T-helper 1 cell treated with Interleukin-12 subunit alpha and Interleukin-12 subunit beta and Interleukin-4 antibody, amounts not matched to agents 30 ng/mL and 1 ng/mL, for 36 hours (primary cell): ENCODE results near the gene MISP. TPM values are rescaled to one million over a fixed set of nuclear protein-coding genes. Genes with fewer than 3 reads are reported as not detected.
"Not testable (repeated sequence)": the region's sequence is repeated elsewhere in the genome, so short reads cannot be mapped to it uniquely, and the experiment has no call there.

ENCODE experiments used
- intact Hi-C: fragments of 100-400 bp; cut with micrococcal nuclease; formaldehyde crosslinking; loops from one replicate; pipeline ENCODE4 v1.15.1; 2024
- total RNA-seq: library from RNA; stranded (reverse); gene quantifications from 2 replicates; pipeline ENCODE4 v1.2.3, GENCODE V29; 2022

Gene MISP
- total RNA-seq, 1 donor from 2014 or later = not detected

- intact Hi-C loops = no loop called here
Measured at GRCh38 chr19:725461-726089, 25.3 kb upstream of the MISP start.

DNA sequence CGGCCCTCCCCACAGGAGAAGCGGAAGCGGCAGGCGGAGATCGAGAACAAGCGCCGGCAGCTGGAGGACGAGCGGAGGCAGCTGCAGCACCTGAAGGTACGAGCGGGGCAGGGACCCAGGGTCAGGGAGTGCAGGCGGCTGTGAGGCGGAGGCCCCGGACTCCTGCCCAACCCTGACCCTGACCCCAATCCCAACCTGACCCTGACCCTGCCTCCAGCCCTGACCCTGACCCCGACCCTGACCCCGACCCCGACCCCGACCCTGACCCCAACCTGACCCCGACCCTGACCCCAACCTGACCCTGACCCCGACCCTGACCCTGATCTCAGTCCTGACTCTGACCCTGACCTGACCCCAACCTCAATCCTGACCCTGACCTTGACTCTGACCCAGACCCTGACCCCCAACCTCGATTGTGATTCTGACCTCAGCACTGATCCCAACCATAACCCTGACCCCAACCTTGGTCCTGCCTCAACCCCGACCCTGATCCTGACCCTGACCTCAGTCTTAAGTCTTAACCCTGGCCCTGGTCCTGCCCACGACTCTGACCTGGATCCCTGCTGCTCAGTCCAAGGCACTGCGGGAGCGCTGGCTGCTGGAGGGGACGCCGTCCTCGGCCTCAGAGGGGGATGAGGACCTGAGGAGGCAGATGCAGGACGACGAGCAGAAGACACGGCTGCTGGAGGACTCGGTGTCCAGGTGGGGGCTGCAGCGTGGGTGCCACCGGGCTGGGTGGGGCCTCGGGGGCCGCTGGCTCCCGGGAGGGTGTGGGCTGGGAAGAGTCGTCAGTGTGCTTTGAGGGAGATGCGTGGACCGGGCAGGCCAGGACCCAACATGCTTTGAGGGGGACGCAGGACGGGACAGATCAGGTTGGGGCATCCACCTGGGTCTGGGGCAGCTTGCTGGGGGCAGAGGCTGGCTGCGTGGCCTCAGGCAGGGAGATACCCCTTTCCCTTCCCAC, 23.6 kb upstream of the MISP start:
- intact Hi-C loops = no loop called here

DNA sequence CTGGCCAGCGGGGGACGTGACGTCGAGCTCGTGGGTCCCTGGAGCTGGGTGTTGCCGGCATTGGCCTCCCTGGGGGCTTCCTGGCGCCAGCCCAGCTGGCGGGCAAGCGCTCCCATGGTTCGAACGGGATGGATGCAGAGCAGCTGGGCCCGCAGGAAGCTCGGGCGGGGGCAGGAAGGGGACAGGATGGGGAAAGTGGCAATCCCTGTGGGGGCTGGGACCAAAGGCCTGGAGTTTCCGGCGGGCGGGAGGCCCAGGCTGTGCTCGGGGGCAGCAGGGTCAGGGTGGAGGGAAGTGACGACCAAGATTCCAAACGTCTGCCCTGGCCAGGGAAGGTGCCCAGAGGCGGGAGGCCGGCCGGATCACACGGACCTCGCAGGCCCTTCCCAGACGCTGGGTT, 22.9 kb upstream of the MISP start:
- intact Hi-C loops = no loop called here

DNA sequence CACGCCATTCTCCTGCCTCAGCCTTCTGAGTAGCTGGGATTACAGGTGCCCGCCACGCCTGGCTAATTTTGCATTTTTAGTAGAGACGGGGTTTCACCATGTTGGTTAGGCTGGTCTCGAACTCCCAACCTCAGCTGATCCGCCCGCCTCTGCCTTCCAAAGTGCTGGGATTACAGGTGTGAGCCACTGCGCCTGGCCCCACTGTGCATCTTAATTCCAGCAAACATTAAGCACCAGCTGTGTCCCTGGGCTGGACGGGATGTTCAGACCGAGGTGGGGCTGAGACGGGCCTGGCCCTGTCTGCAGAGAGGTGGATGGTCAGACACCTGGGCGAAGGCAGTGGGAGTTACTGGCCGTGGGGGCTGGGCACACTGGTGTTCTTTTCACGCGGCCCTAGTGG, 21.3 kb upstream of the MISP start:
- intact Hi-C loops = not testable (repeated sequence)

DNA sequence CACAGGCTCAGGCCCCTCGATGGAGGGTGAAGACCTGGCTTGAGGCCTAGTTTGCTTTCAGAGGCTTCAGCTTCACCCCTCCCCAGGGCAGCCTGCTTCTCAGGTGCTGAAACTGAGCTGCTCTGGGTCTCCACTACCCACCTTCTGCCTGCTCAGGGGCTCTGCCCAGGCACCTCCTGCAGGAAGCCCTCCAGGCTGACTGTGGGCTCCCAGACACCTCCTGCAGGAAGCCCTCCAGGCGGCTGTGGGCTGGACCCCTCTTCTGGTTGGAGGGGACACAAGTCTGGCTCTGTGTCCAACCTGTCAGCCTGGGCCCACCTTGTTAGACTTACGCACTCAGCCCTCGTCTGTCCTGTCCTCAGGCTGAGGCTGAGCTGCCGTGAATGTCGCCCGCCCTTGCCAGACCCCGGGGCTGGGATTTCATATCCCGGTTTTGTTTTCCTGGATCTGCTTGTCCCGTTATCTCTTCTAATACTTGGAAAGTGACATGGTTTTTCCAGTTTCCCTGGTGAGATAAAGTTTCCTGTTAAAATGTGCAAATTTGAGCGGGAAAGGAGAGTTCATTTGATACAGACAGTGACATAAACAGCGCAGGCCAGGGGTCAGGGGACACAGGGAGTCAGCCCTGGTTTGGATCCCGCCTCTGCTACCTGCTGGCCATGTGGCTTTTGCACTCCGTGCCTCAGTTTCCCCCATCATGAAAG, 20.8 kb upstream of the MISP start:
- intact Hi-C loops = no loop called here

DNA sequence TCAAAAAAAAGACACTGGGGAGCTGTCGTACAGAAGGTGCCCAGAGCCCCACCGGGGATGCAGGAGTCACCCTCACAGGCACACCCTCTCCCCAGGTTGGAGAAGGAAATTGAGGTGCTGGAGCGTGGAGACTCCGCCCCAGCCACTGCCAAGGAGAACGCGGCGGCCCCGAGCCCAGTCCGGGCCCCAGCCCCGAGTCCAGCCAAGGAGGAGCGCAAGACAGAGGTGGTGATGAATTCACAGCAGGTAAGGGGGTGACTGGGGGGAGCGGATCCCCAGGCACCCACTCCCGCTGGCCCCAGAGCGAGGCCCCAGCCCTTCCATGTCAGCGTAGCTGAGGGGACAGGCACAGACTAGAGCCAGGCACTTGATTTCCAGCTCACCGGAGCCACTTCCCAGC, 19.9 kb upstream of the MISP start:
- intact Hi-C loops = no loop called here

DNA sequence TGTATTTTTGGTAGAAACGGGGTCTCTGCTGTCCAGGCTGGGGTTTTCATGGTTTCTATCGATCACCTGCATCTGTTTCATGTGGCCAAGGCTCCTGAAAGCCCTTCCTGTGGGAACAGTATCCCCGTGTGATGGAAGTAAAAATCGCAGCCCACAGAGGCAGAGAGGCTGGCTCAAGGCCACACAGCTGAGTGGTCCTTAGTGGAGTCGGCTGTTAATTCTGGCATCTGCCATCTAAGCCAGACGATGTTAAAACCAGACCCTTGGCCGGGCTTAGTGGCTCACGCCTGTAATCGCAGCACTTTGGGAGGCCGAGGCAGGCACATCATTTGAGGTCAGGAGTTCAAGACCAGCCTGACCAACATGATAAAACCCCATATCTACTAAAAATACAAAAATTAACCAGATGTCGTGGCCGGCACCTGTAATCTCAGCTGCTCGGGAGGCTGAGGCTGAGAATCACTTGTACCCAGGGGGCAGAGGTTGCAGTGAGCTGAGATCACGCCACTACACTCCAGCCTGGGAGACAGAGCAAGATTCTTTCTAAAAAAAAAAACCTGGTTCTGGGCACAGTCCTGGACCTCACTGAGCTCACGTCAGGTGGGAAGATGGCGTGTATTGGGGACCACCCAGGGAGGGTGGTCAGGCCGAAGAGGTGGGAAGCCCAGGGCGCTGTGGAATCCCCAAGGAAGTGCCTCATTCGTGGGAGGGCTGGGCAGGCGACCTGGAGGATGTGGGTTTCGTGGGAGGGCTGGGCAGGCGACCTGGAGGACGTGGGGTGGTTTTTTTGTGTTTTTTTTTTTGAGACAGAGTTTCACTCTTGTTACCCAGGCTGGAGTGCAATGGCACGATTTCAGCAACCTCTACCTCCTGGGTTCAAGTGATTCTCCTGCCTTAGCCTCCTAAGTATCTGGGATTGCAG, 18.5 kb upstream of the MISP start:
- intact Hi-C loops = no loop called here

GRCh38 chr19:734716-735115, 16.2 kb upstream of the MISP start:
- intact Hi-C loops = loop anchor here (1.0 kb wide), 4 partner anchors 31 to 150 kb away; no protein-coding TSS in a partner anchor

GRCh38 chr19:736125-736524, 14.8 kb upstream of the MISP start:
- intact Hi-C loops = no loop called here

DNA sequence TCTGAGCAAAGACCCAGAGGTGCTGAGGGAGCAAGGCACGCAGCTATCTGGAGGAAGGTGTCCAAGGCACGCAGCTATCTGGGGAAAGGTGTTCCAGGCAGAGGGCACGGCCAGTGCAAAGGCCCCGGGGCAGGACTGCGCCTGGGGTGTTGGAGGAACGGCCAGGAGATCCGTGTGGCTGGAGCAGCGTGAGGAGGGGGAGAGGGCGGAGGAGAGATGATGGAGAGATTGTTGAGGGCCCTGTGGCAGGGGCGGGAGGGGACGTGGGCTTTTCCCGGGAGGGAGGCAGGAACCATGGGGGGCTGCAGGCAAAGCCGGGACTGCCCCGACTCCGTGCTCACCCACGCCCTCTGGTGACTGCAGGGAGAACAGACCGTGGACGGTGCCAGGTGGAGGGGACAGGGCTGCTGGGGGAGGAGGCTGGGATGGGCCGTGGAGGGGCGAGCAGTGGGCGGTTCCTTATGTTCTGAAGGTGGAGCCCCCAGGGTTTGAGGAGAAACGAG, 13.3 kb upstream of the MISP start:
- intact Hi-C loops = no loop called here

DNA sequence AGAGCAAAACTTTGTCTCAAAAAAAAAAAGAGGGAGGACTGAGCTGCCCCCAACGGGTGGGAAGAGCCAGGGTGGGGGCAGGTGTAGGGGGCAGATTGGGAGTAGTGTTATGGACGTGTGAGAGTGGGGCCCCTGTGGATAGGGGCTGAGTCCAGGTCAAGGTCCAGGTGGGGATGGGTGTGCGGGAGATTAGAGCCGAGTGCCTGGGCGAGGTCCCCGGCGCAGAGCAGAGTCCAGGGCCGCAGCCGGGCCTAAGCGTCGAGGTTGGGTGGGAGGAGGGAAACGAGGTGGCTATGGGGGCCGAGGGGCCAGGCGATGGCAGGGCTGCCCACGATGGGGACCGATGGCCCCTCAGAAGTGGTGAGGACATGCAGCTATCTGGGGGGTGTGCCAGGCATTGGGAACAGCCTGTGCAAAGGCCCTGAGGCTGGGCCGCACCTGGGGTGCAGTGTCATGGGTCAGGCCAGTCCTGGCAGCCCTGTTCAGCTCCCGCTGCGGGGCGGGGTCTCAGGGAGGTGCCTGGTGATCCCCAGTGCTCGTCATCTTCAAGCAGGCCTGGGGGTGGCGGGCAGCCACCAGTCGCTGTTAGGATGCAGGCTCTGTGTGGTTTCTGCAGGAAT, 12.3 kb upstream of the MISP start:
- intact Hi-C loops = no loop called here

GRCh38 chr19:739998-740715, 10.8 kb upstream of the MISP start:
- intact Hi-C loops = no loop called here

- intact Hi-C loops = not testable (repeated sequence)
Measured at GRCh38 chr19:740816-741505, 10.0 kb upstream of the MISP start.

- intact Hi-C loops = no loop called here
Measured at GRCh38 chr19:741506-742131, 9.3 kb upstream of the MISP start.

DNA sequence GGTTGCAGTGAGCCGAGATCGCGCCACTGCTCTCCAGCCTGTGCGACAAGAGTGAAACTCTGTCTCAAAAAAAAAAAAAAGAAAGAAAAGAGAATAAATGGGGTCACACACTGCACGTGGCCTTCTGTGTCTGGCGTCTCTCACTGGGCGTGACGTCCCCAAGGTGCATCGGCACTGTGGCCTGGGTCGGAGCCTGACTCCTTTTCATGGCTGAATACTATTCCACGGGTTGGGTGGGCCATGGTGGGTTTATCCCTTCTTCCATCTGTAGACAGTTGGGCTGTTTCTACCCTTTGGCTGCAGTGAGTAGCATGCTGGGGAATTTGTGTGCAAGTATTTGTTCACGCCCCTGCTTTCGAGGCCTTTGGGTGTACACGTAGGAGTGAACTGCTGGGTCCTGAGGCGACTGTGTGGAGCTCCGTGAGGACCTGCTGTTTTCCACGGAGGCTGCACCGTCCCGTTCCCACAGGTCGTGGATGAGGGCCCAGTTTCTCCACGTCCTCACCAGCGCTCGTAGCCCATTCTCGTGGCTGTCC, 8.3 kb upstream of the MISP start:
- intact Hi-C loops = no loop called here

DNA sequence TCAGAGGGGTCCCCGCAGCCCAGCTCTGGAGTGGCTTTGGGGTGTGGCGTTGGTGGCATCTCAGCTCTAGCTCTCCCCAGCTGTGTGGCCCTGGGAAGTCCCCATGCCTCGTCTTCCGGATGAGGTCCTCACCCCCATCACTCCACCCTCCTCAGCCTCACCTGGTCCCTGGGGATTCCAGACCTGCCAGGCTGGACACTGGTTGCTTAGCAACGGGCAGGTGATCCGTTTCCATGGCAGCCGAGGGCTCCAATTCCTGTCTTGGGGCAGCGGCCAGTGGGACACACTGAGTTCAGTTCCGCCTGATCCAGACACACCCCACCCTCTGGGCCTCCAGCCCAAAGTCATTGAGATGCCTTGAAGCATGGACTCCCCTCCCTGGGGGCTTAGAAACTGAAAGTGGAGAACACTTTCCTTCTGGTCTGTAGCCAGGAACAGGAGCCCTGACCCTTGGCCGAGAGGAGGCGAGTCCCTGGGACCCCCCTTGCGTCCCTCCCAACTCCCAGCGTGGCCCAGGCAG, 7.7 kb upstream of the MISP start:
- intact Hi-C loops = no loop called here

DNA sequence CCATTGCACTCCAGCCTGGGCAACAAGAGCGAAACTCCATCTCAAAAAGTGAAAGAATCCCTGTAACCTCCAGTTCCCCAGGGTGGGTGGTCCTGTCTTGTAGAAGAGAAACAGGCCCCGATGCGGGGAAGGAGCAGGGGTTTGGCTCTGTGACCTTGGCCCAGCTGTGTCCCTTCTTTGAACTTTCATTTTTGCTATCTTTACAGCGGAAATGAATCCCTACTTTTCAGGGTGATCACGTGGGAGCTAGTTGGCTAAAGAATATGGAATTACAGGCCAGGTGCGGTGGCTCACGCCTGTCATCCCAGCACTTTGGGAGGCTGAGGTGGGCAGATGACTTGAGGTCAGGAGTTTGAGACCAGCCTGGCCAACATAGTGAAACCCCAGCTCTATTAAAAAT, 5.8 kb upstream of the MISP start:
- intact Hi-C loops = not testable (repeated sequence)

GRCh38 chr19:746208-746819, 4.6 kb upstream of the MISP start:
- intact Hi-C loops = no loop called here
